ENCODE results near the gene NFS1.
"Not testable (repeated sequence)": the region's sequence is repeated elsewhere in the genome, so short reads cannot be mapped to it uniquely, and the experiment has no call there.

The NFS1 gene

DNA sequence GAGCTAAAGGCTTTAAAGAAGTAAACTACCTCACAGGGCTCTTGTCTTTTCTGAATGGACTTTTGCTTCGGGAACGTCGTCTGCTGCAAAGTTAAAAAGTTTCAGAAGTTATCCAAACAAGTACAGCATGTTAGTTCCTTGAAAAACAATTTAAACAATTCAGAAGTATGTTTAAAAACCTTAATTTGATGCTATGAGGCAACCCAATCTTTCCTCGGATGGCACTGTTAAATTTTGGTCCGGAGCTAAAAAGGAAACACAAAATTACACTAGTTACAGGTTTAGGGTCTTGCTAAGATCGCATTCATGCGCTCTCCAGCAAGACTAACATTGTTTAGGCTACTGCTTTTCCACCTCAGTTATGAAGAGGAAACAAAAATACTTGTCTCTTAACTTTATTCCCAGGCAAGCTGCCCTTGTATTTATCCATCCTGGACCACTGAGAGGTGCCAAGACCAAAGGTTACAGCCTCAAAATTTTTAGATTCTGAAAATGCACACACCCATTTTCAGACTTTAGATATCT, 30.2 kb upstream of the NFS1 start:
- no peak for DNase-seq

DNA sequence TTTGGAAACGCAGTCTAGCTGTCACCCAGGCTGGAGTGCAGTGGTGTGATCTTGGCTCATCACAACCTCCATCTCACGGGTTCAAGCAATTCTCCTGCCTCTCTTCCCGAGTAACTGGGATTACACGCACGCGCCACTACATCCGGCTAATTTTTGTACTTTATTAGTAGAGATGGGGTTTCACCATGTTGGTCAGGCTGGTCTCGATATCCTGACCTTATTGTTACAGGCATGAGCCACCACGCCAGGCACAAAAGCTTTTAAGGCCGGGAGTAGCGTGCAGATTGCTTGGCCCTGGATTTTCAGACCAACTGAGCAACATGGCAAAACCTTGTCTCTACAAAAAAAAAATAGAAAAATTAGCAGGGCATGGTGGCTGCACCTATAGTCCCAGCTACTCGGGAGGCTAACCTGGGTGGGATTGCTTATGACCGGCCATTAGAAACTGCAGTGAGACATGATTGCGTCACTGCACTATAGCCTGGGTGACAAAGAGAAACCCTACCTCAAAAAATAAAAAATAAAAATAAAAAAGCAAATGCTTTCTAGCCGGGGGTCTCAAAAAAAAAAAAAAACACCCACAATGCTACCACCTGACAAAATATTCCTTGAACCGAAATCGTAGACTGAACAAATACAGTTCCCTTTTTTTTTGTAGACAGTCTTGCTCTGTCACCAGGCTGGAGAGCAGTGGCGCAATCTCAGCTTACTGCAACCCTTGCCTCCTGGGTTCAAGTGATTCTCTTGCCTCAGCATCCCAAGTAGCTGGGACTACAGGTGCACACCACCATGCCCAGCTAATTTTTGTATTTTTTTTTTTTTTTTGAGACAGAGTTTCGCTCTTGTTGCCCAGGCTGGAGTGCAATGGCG, 27.9 kb upstream of the NFS1 start:
- DNase-seq: no peak

DNA sequence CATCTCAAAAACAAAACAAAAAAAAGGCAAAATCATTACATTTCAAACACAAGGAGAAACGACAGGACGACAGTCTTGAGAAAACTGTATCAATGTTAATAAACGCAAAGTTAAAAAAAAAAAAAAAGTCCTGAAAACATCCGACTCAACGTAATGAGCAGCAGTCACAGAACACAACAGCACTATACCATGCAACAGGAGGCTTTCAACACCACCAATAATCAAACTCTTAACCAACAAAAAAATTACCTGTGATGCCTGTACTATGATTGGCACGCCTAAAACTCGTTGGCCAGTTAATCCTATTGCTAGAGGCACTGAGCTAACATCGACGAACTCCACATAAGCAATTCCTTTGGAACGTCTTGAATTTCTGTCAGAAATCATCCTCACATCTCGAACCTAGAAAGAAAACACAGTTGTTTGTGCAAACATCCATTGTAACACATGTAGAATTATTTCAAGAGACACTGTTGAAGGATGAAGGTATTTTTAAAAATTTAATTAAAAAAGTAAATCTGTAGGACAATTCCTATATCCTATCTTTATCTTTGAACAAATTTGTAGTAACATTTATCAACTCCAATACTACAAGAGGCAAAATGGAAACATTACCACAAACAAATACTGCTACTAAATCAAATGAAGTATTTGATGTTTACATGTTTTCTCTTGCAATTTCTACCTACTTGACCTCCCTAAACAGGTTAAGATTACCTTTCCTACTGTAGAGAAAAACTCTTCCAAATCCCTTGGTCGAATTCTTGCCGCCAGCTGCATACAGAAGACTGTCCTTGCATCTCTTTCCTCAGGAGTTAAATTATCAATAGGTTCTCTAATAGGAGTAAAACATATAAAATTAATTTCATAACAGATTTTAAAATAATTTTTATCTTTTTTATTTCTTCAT, 25.4 kb upstream of the NFS1 start:
- no peak for DNase-seq

DNA sequence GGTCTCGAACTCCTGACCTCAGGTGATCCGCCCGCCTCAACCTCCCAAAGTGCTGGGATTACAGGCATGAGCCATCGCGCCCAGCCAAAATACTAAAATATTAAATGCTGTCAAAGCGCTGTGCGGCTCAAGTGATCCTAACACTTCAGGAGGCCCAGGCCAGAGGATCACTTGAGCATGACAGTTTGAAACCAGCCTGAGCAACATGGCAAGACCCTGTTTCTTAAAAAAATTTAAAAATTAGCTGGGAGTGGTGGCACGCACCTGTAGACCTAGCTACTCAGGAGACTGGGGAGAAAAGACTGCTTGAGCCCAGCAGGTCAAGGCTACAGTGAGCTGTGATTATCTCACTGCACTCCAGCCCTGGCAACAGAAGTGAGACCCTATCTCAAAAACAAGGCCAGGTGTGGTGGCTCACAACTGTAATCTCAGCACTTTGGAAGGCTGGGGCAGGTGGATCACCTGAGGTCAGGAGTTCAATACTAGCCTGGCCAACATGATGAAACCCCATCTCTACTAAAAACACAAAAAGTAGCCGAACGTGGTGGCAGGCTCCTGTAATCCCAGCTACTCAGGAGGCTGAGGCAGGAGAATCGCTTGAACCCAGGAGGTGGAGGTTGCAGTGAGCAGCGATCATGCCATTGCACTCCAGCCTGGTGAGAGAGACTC, 24.6 kb upstream of the NFS1 start:
- DNase-seq: not testable (repeated sequence)

DNA sequence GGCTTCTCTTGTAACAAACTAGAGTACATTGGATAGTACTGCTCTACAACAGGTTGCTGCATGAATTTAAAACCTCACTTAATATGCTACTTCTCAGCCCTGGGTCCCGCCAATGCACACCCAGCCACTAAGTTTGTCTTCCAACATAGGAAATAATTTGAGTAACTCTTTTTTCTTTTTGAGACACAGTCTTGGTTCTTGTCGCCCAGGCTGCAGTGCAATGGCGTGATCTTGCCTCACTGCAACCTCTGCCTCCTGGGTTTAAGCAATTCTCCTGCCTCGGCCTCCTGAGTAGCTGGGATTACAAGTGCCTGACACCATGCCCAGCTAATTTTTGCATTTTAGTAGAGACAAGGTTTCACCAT, 24.1 kb upstream of the NFS1 start:
- not testable (repeated sequence) for DNase-seq

DNA sequence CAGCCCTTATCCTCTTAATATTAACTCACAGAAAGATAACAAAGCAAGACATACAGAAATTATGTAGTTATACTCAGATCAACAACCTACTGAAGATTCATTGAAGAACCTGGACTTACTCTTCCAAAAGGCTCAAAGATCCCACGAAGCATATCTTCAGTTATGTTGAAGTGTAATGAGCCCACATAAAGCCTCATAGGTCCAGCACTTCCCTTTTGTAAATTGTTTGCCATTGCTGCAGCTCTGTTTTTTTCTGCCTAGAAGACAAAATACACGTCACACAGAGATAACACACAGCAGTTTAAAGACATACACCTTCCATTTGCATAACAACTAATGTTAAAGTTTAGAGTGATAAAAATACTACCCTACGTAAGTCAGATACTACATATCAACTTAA, 22.5 kb upstream of the NFS1 start:
- no peak for DNase-seq

DNA sequence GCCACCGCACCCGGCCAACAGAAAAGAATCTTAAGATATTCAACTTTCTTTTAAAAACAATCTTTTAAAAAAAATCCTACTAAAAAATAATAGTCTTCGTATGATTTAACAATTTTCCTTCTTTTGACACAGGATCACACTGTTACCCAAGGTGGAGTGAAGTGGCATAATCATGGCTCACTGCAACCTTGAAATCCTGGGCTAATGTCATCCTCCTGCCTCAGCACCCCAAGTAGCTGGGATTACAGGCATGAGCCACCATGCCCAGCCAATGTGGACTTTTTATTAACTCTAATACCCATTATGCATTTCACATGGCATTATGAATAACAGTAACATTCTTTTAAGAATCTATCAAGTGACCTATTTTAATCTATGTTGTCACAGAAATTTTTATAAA, 22.1 kb upstream of the NFS1 start:
- no peak for DNase-seq

DNA sequence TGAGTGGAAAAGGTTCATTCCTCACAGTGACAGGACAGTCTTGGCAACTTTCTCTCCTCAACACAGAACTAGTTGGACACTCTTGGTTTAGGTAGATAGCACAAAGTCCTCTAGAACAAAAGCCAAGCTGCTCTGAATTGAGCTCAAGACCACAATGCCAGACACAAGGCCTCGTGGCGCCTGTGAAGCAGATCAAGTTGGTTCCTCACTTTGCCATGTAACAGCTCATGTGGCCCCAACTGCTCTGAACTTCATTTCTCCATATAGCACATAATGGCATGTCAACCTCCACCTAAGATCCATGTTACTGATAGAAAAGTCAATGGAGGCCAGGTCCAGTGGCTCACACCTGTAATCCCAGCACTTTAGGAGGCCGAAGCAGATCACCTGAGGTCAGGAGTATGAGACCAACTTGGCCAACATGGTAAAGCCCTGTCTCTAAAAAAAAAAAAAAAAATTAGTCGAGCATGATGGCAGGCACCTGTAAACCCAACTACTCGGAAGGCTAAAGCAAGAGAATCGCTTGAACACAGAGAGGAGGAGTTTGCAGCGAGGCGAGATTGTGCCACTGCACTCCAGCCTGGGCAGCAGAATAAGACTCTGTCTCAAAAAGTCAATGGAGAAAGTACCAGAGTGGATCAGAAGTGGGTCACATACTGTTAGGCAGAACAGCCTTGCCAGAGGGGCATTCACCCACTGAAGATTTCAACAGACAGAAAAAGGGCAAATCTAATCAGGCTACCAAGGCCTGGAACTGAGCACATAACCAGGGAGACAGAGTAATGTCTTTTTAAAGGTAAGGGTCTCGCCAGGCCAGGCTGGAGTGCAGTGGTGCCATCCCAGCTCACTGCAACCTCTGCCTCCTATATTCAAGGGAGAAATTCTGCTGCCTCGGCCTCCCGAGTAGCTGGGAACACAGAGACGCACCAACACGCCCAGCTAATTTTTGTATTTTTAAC, 21.3 kb upstream of the NFS1 start:
- no peak for DNase-seq

DNA sequence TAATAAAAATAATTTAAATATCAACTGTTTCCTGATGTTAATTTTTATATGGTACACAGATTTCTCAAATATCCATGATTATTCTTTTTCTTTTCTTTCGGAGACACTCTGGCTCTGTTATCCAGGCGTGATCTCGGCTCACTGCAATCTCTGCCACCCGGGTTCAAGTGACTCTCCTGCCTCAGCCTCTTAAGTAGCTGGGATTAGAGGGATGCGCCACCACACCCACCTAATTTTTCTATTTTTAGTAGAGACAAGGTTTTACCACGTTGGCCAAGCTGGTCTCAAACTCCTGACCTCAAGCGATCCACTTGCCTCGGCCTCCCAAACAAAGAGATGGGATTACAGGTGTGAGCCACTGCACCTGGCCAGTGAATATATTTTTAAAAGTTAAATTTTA, 20.6 kb upstream of the NFS1 start:
- no peak for DNase-seq

DNA sequence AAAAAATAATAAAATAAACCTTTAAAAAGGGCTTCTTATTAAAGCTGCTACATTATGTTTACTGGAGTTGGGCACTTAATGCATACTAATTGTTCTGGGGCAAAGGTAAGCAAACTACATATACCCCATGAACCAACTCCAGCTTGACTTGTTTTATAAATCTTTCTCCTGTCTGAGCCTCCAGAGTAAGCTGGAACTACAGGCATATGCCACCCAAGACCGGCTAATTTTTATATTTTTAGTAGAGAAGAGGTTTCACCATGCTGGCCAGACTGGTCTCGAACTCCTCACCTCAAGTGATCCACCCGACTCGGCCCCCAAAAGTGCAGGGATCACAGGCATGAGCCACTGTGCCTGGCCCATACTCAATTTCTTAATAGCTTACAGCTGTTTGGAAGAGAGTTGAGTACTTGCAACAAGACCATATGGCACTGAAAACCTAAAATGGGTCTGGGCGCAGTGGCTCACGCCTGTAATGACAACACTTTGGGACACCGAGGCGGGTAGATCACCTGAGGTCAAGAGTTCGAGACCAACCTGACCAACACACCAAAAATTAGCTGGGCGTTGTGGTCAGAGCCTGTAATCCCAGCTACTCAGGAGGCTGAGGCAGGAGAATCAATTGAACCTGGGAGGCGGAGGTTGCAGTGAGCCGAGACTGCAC, 20.0 kb upstream of the NFS1 start:
- DNase-seq: no peak

DNA sequence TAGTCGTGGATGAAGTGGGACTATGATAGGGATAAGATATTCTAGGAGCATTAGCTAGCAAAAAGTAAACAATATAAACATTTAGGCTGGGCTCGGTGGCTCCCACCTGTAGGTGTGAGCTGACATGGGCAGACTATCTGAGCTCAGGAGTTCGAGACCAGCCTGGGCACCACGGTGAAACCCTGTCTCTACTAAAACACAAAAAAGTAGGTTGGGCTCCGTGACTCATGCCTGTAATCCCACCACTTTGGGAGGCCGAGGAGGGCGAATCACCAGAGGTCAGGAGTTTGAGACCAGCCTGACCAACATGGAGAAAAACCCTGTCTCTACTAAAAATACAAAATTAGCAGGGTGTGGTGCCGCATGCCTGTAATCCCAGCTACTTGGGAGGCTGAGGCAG, 19.2 kb upstream of the NFS1 start:
- not testable (repeated sequence) for DNase-seq

DNA sequence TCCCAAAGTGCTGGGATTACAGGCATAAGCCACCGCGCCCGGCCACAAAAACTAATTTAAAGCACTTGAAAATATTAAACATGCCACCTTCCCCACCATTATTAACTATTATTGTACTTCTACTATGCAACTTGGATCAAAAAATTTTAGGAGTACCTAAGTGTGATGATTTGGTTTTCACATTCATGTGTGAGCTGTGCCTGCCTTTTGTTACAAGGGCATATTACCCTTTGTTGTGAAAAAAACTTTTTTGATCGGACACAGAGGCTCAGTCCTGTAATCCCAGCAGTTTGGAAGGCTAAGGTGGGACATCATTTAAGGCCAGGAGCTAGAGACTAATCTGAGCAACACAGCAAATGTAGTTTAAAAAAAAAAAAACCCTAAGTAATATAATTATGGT, 17.2 kb upstream of the NFS1 start:
- no peak for DNase-seq

DNA sequence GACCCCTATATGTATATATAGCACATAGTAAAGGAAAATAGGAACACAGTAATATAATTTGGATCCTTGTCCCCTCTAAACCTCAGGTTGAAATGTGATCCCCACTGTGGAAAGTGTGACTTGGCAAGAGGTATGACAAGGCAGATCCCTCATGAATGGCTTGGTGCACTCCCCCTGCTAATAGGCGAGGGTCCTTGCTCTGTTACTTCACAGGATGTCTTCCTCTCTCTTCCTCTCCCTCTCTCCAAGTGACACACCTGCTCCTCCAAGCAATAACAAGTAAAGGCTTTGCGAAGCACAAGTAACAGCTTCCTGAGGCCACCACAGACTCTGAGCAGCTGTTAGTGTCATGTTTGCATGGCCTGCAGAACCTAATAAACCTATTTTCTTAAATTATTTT, 16.5 kb upstream of the NFS1 start:
- no peak for DNase-seq

DNA sequence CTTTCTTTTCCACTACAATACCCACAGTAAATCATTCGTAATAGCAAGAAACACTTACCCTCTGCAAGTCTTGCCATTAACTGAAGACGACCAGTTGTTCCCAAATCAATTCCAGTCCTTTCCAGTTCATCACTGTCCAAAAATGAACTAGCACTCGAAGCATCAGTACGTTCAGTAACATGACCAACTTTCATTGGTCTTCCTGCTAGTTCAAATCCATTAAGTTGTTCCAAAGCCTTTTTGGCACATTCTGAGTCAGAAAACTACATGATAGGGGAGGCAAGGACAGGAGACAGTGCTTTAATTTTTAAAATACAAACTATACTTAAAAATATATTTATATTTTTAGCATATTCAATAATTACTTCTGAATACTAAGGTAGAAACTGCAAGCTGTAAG, 15.0 kb upstream of the NFS1 start:
- no peak for DNase-seq

DNA sequence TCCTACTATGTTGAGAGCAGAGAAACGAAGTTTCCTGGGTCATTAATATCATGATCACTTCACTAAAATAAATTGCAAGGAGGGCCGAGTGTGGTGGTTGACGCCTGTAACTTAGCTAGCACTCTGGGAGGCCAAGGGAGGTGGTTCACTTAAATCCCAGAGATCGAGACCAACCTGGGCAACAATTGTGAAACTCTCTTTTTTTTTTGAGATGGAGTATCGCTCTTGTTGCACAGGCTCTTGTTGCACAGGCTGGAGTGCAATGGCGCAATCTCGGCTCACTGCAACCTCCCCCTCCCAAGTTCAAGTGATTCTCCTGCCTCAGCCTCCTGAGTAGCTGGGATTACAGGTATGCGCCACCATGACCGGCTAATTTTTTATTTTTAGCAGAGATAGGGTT, 14.0 kb upstream of the NFS1 start:
- not testable (repeated sequence) for DNase-seq

DNA sequence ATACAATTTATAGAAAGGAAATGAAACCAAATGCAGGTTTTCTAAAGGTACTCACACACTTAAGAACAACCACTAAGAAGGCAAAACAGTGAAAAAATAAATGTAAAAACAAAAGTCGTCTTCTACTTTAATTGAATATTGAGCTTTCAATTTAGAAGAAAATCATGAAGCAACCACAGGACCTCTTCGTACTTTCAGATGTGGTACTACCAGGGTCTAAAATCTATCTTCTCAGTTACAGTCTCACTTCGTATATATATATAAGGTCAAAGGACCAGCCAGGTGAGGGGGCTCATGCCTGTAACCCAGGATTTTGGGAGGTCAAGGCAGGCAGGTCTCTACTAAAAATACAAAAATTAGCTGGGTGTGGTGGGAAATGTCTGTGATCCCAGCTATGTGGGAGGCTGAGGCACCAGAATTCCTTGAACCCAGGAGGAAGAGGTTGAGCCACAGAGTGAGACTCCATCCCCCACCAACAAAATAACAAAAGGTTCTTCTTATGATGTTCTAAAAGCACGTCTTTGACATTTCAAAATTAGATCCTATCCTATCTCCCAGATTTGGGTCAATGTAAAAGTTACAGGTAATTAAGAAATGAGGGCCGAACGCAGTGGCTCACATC, 12.5 kb upstream of the NFS1 start:
- no peak for DNase-seq

DNA sequence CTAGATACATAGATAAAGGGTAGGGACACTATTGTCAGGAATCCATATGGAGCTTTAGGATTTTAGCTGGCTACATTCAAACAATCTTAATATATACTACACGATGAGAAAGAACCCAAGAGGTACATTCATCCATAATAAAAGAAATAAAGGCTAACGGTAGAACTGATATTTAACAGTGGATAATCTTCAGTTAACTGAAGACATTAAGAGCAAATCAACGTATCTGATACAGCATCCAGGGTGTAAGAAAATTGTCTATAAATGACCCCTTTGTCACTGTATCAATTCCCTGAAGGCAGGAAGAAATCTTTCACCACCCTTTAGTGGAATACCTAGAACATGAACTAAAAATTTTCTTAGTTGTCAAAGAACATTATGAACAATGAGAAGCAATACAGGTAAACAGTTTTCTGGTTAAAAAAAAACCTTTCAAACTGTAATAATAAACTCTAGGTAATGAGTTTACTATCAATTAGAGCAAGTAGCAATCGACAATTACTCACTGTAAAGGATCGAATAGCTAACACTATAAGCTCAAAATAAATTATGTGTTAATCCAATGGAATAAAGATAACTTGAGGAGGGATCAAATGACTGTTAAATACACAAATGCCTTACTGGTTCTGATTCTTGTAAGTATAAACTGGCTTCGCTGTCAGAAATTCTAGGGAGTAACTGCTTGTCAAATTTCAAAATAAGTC, 11.9 kb upstream of the NFS1 start:
- DNase-seq: no peak

DNA sequence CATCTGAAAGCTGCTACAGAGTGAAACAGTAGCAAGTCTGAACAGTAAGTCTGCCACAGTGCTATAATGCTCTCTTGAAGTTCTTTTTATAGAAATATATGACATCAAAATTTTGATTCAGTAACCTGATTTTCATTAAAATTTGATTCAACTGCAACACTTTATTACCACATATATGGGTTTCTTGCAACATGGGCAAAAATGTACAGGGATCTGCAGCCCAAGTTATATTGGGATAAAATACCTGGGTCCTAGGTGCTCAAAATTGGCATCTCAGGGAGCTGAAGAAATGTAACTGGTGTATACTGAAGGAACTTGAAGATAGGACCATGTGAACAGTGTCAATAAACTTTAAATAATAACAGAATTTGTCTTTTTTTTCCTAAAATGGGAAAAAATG, 10.9 kb upstream of the NFS1 start:
- no peak for DNase-seq

DNA sequence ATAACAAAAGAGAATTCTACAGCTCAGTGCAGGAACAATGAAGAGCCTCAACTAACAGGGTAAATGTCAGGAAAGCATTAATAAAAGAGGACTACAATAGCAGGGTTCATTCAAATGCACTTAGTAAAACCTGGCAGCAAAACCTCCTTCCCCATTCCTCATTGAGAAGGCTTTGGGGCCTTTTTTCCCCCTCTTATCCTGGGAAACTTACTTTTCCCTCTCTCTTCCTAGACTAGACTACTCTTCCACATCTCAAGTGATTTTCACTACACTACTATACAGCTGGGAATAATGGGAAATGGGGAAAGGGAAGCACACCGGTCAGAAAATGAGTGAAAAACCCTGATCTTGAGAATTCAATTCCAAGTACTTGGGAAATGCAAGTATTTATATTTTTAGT, 10.1 kb upstream of the NFS1 start:
- no peak for DNase-seq

DNA sequence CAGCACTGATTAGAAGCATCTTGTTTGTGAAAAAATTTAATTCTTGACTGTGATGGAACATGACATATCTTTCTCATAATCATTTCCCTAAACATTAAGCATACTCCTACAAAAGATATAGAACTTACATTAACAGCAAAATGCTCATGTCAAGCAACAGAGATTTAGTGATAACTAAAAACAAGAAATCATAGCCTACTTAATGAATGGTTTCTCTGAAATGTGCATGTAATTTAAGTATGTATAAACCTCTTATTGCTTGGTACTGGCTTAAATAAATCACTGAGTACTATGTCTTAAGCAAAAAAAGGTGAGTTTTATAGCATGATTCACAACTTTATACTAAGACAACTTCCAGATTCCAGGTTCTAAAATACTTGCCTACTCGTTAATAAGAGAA, 9.3 kb upstream of the NFS1 start:
- no peak for DNase-seq
